CD1c-positive myeloid dendritic cell (primary cell): ENCODE results near the gene CAMK2B.
"Not testable (repeated sequence)": the region's sequence is repeated elsewhere in the genome, so short reads cannot be mapped to it uniquely, and the experiment has no call there.

ENCODE experiments used
- DNase-seq: peaks from one replicate; pipeline ENCODE4 v3.0.0-alpha.2; 2016; ENCODE audit errors: extremely low spot score

CAMK2B gene

GRCh38 chr7:44172803-44173424, 152.5 kb downstream of the CAMK2B start:
- DNase-seq = no peak

- DNase-seq = no peak
Measured at GRCh38 chr7:44172352-44172751, 153.0 kb downstream of the CAMK2B start.

- DNase-seq = not testable (repeated sequence)
Measured at GRCh38 chr7:44171901-44172300, 153.5 kb downstream of the CAMK2B start.

GRCh38 chr7:44167920-44168319, 157.5 kb downstream of the CAMK2B start:
- DNase-seq = peak; percentile 41
